GM18868 (cell line): Measurements from ENCODE around the gene SH3RF3.

Experiments used
- ATAC-seq: cut with Tn5 transposase; IDR thresholded peaks from one replicate; pipeline ENCODE4 v1.9.1; 2021; ENCODE audit warnings: mild to moderate bottlenecking, moderate library complexity; ENCODE audit not compliant: unreplicated experiment

The SH3RF3 gene

DNA sequence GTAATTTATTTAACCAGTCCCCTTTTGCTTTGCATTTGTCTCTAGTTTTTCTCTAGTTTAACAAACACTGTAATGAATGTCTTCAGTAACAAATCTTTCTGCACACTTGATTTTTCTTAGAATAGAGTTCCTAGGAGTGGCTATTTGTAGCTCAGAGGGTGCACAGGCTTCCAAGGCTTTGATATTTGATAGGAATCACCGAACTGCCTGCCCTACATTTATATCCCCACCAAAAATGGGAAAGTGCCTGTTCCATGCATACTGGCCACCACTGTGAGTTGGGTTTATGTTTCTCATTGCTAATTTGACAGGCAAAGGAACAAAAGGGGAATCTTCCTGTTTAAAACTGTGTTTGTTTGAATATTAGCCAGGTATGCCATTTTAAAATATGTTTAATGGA is 238.7 kb downstream of the SH3RF3 start:
- no peak for ATAC-seq

DNA sequence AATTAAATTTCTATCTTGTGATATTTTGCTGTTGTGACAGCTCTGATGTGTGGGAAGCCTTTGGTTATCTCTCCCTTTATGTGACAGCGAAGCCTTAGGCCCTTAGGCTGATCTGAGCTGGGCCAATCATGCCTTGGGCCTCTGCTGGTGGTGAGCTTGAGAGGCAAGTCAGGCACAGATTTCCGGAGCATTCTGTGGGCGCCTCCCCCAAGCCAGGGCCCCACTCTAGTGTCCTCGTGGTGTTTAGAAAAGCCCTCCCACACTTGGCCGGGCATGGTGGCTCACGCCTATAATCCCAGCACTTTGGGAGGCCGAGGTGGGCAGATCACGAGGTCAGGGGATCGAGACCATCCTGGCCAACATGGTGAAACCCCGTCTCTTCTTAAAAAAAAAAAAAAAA is 239.8 kb downstream of the SH3RF3 start:
- ATAC-seq: no peak

DNA sequence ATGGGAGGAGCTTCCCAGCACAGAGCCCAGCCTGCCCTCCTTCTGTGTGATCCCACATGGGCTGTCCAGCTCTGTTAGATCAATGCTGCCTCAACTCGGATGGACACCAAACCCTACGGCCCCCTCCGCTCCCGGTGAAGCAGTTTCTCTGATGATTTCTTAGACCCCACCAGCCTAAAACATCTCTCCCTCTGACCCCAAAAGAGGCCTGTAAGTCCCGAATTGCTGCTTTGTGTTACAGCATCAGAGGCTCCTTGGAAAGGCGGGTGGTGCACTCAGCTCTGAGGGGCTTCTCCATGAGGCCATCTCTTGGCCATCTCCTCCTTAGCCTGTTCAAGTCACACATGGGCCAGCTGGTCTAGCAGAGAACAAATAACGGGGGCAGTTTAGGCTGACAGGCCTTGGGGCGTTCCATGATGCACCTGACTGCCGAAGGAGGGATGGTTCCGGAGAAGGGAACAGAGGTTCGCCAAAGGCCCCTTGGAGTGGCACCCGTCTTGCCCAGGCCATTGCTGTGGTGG is 240.7 kb downstream of the SH3RF3 start:
- no peak for ATAC-seq

GRCh38 chr2:109370399-109371035 is 241.5 kb downstream of the SH3RF3 start:
- no peak for ATAC-seq

GRCh38 chr2:109371481-109372170 is 242.6 kb downstream of the SH3RF3 start:
- no peak for ATAC-seq

DNA sequence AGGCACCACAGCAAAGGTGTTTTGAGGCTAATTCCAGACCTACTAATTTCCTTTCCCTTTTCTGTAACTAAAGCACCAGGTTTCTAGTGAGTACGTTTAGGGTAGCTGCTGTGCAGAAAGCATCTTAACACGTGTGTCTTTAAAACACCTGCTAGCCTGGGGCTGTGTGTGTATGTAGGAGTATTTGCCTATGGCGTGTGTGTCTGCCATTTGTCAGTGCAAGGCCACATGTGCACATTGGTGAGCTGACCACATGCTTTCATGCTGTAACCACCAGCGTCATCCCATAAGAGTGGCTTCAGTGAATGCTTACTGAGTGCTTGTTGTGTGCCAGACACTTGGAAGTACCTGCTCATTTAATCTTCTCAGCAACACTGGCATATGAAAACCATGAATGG is 243.2 kb downstream of the SH3RF3 start:
- ATAC-seq: no peak

DNA sequence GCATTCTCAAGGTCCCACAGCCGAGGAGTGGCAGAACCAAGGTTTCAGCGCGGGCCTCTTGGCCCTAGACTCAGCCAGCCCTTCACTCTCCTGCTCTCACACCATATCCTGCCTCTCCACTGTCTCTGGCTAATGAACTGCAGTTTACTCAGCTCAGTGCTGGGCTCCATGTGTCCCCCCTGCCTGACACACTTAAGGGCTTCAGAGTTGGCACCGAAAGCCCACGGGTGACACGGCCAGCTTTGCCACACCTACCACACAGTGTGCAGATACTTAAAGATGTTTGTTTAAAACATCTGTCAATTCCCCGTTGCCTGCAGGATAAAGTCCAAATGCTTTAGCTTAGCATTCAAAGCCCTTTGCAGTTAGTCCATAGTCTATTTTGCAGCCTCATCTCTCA is 243.6 kb downstream of the SH3RF3 start:
- ATAC-seq: no peak

DNA sequence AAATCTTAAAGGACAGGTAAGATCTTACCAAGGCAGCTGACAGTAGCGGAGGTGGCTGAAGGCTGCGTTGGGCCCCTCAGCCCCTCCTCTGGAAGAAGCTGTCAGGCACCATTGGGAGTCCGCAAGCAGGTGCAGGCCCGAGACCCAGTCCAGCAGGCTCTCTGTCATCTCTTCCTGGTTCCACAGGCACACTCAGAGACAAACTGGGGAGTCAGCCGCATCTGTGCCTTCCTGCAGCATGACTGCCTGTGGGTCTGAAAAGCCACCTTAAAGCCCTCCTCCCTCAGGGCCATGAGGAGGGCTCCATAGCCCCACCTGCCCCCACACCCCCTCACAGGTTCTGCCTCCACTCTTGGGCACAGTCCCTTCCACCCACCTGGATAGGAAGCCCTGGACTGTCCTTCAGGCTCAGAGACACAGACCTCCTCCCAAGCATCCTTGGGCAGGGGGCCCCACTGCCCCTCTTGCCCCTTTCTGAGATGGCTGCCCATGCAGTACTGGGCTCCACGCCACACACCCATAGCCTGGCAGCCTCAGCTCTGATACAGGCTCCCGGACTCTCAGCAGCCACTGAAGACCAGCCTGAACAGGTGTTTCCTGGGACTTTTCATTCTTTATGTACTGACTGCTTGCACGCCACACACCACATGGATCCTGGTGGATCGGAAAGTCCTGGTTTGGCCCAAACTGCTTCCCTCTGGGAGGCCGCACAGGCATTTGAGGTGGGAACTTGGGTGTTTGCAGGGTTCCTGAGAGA is 245.0 kb downstream of the SH3RF3 start:
- no peak for ATAC-seq

DNA sequence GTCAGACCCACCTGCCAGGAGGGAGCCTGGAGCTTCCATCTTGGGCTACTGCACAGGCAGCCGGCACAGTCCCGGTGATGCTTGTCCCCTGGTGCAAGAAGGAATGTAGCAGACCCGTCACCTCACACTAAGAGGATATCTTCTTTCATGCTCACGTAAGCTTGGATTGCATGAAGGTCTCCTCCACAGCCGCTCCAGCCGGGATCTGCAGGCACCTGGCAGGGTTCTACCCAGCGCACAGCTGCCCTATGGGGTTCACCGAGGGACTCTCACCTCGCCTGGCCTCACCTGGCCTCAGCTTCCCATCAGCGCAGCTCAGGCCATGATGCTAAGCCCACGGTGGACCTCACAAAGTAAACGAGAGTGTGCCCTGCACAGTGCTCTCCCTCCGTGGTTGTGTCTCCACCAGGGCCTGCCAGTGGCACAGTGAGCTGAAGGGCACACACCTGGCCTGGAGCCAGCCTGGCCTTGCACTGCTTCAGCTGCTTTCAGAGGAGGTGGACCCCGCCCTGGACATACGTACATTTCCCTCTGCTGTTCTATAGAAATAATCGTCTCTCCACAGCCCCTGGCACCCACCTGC is 245.6 kb downstream of the SH3RF3 start:
- no peak for ATAC-seq

GRCh38 chr2:109375131-109375561 is 246.1 kb downstream of the SH3RF3 start:
- no peak for ATAC-seq

- ATAC-seq: no peak
Observed at GRCh38 chr2:109375656-109376055, 246.7 kb downstream of the SH3RF3 start.

- no peak for ATAC-seq
Observed at GRCh38 chr2:109376115-109376514, 247.1 kb downstream of the SH3RF3 start.

GRCh38 chr2:109376796-109377495 is 247.9 kb downstream of the SH3RF3 start:
- ATAC-seq: no peak

GRCh38 chr2:109377976-109378375 is 249.0 kb downstream of the SH3RF3 start:
- ATAC-seq: no peak

DNA sequence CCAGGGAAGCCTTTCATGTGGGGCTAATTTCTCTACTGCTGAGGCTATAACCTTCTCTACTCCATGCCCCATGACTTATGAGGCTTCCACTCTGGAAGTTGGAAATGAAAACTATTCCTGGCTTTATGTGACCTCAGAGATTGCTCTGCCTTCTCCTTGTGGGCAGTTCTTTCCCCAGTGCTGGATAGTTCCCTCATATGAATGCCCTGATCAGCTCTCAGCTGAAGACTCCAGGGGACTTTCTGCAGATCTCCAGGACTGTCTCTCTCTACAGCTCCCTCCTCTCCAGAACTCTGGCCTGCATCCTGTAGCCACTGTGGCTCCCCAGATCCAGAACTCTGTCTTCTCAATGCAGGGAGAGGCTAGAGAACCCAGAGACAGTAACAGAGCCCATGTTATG is 249.7 kb downstream of the SH3RF3 start:
- no peak for ATAC-seq

GRCh38 chr2:109379507-109379906 is 250.5 kb downstream of the SH3RF3 start:
- ATAC-seq: no peak

GRCh38 chr2:109380502-109381326 is 251.7 kb downstream of the SH3RF3 start:
- ATAC-seq: no peak

DNA sequence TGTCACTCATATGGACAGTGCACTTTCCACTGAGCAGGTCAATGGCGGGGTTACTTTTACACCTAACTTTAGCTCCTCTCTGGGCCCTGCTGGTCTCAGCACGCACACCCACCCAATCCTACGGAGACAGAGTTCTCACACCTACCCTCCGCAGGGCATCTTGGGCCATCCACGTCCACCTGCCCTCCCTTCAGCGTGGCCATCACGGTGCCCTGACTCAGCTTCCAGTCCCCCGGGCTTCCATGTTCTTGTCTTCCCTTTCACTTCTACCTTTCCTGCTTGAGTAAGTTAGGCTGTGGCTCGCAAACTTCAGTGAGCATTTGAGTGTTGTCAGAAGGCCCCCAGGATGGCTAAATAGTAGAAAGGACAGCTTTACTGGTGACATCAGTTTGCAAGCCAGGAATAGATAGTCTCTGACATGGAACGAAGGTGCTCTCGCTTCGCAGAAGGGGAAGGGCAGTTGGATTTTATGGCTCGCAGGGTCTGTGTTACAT is 252.4 kb downstream of the SH3RF3 start:
- ATAC-seq: no peak

GRCh38 chr2:109382226-109382895 is 253.4 kb downstream of the SH3RF3 start:
- ATAC-seq: no peak
